ENCODE measurements around the gene TRIM26. TPM values are rescaled to one million over a fixed set of nuclear protein-coding genes. Genes with fewer than 3 reads are reported as not detected.

Gene TRIM26, protein sequence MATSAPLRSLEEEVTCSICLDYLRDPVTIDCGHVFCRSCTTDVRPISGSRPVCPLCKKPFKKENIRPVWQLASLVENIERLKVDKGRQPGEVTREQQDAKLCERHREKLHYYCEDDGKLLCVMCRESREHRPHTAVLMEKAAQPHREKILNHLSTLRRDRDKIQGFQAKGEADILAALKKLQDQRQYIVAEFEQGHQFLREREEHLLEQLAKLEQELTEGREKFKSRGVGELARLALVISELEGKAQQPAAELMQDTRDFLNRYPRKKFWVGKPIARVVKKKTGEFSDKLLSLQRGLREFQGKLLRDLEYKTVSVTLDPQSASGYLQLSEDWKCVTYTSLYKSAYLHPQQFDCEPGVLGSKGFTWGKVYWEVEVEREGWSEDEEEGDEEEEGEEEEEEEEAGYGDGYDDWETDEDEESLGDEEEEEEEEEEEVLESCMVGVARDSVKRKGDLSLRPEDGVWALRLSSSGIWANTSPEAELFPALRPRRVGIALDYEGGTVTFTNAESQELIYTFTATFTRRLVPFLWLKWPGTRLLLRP
- total RNA-seq: 25.8 and 34.8 TPM in 2 replicates

DNA sequence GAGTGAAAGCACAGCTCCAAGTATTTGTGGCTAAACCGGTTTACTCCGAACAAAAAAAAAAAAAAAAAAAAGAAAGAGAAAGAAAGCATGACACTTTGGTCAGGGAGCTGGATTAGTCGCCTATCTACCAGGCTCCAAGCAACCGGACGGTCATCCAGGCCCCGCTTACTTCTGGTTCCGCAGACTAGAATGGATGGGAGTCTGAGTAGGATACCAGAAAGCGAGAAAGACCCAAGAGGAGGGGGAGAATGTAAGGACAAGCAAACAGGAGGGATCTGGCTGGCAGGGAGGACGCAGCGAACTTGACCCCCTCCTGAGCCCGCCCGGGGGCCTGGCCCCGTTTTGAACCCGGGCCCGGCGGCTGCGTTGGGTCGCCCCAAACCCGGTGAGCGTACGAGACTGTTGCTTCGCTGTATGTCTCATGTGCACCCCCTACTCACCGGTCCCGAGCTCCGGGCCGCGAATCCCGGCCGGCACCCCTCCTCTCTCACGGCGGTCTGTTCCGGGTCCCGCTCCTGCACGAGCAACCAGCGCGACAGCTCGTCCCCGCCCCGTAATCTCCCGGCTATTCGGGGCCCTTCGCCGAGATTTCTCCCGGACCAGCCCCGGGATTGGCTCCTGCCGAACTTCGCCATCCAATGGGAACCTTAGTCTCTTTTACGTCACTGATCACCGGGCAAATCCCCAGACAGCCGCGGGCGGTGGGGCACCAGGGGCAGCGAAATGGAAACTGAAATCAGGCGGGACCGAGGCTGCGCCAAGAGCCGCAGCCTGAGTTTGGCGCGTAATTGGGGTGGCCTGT, at the start of gene TRIM26:
TSS of gene TRIM26 (minus strand) at position 542 of the 802 bp plus-strand sequence. CDS start 14,303 bp downstream, outside the sequence.

DNA sequence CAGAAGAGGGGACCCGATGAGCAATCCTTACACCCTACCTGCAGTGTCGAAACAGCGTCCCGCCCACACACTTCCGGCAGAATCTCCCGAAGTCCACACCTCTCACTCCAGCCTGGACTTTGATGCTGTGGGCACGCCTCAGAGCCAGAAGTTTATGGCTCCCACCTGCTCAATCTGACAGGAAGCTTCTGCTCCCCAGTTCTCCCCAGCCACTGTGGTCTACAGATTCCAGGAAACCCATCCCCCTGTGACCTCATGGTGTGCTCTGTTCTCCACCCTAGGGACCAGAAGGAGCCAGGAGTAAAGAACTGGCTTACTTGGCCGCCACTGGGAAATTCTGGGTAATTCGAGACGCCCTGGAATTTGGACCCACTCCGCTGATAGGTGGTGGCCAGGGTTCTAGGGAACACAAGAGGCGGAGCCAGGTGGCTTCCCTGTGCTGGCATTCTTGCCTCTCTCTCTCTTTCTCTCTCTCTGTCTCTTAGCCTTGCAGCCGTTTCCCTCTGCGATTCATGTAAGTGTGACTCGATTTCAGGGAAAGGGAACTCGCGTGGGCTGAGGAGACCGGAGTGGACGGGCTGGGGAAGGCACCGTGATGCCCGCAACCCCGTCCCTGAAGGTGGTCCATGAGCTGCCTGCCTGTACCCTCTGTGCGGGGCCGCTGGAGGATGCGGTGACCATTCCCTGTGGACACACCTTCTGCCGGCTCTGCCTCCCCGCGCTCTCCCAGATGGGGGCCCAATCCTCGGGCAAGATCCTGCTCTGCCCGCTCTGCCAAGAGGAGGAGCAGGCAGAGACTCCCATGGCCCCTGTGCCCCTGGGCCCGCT, 49.9 kb downstream of the TRIM26 start, which contains the start of gene TRIM15:
TSS of gene TRIM15 (plus strand) at position 457 of the 828 bp plus-strand sequence. CDS start at position 596, 139 bp downstream.

DNA sequence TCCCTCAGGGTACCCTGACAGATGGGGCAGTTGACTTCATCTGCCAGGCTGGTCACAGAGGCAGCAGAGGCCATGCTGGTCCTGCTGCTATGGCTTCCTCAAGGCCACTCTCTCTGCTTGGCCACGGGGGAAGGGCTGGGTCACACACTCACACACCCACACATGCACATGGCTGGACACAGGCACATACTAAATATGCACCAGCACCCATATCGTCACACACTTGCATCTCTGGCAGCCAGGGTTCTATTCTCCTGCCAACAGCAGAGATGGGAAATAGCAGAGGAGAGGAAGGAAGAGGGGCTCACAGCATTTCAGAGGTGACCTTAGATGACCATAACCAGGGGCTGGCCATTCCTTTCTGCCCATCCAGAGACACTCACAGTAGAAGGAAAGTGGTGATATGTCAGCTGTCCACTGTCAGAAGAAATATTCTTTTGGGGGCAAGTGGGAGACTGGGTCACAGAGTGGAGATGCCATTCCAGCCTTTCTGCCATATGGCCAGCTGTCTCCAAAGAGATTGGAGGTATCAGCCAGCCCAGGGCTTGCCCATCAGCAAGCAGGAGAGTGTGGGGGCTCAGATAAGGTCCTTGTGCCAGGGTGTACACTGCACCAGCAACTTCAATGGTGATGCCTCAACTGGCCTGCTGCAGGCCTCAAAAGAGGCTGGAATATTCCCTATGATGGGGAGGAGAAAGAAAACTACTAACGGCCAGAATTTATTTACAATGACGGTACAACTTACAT, 52.2 kb downstream of the TRIM26 start, which contains the start of gene TRIM10:
TSS of gene TRIM10 (minus strand) at position 427 of the 747 bp plus-strand sequence. CDS start at position 74, 353 bp downstream.

DNA sequence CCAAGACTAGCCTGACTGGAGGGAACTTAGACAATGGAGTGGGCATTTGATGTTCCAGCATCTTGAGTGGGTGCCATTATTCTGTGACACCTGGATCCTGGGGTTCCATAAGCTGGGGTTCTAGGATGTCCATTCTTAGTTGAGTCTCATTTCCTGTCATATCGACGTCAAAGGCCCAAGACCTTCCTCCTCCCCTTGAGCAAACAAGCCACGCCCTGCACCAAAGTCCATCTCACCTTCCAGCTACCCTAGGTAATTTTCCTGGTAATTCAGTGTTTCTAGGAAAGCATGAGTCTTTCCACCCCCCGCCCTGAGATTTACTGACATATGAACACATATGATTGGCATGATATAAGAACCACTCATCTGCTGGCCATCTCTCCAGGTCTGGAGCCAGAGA, 77.4 kb downstream of the TRIM26 start, which contains the start of gene TRIM40:
TSS of gene TRIM40 (plus strand) at position 384 of the 400 bp plus-strand sequence. CDS start 897 bp downstream, outside the sequence.

Other genes with a start within 250 kb of the TRIM26 start
- 10.7 and 15.7 TPM in 2 replicates for gene POLR1H, start 152.1 kb downstream of the TRIM26 start, total RNA-seq
- gene PPP1R11, start 146.2 kb downstream of the TRIM26 start, total RNA-seq: 34.3 and 35.5 TPM in 2 replicates
- not detected in 2 replicates for gene RNF39, start 137.6 kb downstream of the TRIM26 start, total RNA-seq
- not detected in 2 replicates for gene TRIM31, start 100.3 kb downstream of the TRIM26 start, total RNA-seq
- gene TRIM40, start 77.3 kb downstream of the TRIM26 start, total RNA-seq: not detected in 2 replicates
- gene TRIM10, start 52.2 kb downstream of the TRIM26 start, total RNA-seq: not detected in 2 replicates
- not detected in 2 replicates for gene TRIM15, start 49.9 kb downstream of the TRIM26 start, total RNA-seq
- gene TRIM39, start 113.5 kb upstream of the TRIM26 start, total RNA-seq: 6.2 and 7.2 TPM in 2 replicates
- 23.7 and 34.8 TPM in 2 replicates for gene RPP21, start 131.8 kb upstream of the TRIM26 start, total RNA-seq